Suprapubic skin (tissue), 3 donors: ENCODE measurements around the gene ZBTB25.

ENCODE experiments used
- POLR2AphosphoS5 ChIP-seq, 3 donors: sonication (generic); formaldehyde crosslinking; IDR thresholded peaks; one replicate each; pipeline ENCODE4 v1.6.1; 2017; ENCODE audit warnings: antibody characterized with exemption in 3 of 3
- TF ChIP-seq, protein P1 (sequence below), 2 donors: fragments of 200-600 bp in 1 of 2; fragments of 450-650 bp in 1 of 2; sonication (generic) in 1 of 2; IDR thresholded peaks; one replicate each; pipeline ENCODE4 v1.5.1; 2016 to 2019; ENCODE audit warnings: antibody characterized with exemption in 2 of 2, mild to moderate bottlenecking in 1 of 2, moderate library complexity in 1 of 2

DNA sequence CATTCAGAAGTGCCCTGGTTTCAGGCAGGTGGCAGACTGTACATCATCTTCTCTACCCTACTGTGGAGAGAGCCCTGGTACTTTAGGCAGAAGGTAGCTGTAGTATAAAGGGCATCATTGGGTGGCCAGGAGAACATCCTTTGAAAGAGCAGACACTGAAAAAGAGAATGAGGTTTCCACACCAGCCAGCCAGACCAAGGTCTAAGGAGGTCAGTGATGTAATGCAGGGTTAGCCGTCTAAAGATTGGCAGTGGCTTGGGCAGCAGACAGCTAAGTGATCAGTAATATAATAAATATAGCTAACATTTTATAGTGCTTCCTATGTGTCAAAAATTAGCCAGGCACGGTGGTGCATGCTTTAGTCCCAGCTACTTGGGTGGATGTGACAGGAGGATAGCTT, 12.0 kb downstream of the ZBTB25 start:
- no peak for TF ChIP-seq POLR2AphosphoS5 (IDR thresholded peaks at IDR 0.05)
- TF ChIP-seq, protein P1, sequence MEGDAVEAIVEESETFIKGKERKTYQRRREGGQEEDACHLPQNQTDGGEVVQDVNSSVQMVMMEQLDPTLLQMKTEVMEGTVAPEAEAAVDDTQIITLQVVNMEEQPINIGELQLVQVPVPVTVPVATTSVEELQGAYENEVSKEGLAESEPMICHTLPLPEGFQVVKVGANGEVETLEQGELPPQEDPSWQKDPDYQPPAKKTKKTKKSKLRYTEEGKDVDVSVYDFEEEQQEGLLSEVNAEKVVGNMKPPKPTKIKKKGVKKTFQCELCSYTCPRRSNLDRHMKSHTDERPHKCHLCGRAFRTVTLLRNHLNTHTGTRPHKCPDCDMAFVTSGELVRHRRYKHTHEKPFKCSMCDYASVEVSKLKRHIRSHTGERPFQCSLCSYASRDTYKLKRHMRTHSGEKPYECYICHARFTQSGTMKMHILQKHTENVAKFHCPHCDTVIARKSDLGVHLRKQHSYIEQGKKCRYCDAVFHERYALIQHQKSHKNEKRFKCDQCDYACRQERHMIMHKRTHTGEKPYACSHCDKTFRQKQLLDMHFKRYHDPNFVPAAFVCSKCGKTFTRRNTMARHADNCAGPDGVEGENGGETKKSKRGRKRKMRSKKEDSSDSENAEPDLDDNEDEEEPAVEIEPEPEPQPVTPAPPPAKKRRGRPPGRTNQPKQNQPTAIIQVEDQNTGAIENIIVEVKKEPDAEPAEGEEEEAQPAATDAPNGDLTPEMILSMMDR (IDR thresholded peaks at IDR 0.05) = no peak
